Right lobe of liver (tissue), 6 donors: ENCODE measurements around the gene MEG3. TPM values are rescaled to one million over a fixed set of nuclear protein-coding genes. Genes with fewer than 3 reads are reported as not detected.

Source experiments
- ATAC-seq, 4 donors: fragments of 200-7000 bp; cut with Tn5 transposase; one replicate each; pipeline ENCODE4 v1.9.1; 2020; ENCODE audit warnings: mild to moderate bottlenecking in 4 of 4, moderate library complexity in 4 of 4
- DNase-seq, 3 donors: peaks; one replicate each; pipeline ENCODE4 v3.0.0-alpha.2; 2020
- H3K27ac ChIP-seq, 3 donors: fragments of 200-600 bp; one replicate each; pipeline ENCODE4 v1.8.0; 2022
- H3K27me3 ChIP-seq, 2 donors: fragments of 200-600 bp; one replicate each; pipeline ENCODE4 v1.8.0; 2022
- H3K36me3 ChIP-seq, 4 donors: fragments of 200-600 bp; sonication (generic) in 1 of 4; one replicate each; pipeline versions ENCODE4 v1.5.1 to v1.8.0; 2017 to 2022; ENCODE audit warnings: control low read depth in 1 of 4
- H3K4me1 ChIP-seq, 4 donors: fragments of 200-600 bp; sonication (generic) in 1 of 4; one replicate each; pipeline versions ENCODE4 v1.5.1 to v1.8.0; 2017 to 2022; ENCODE audit warnings: control low read depth in 1 of 4
- H3K4me3 ChIP-seq, 3 donors: fragments of 200-600 bp; one replicate each; pipeline ENCODE4 v1.8.0; 2022
- H3K9me3 ChIP-seq, 4 donors: fragments of 200-600 bp; sonication (generic) in 1 of 4; one replicate each; pipeline versions ENCODE4 v1.5.1 to v1.8.0; 2017 to 2022; ENCODE audit warnings: control low read depth in 1 of 4
- POLR2A ChIP-seq: fragments of 450-650 bp; IDR thresholded peaks from one replicate; pipeline ENCODE4 v1.6.1; 2017; ENCODE audit warnings: antibody characterized with exemption, mild to moderate bottlenecking
- WGBS: methylation state at CpG from one replicate; pipeline ENCODE4 v1.1.6; 2018; ENCODE audit warnings: low coverage, low lambda C conversion rate; ENCODE audit not compliant: insufficient coverage; ENCODE audit errors: missing lambda C conversion rate; 5-methylcytosine and 5-hydroxymethylcytosine counted together
- intact Hi-C, 2 donors: fragments of 100-400 bp; cut with DNase I; formaldehyde crosslinking; loops; one replicate each; pipeline versions ENCODE4 v1.11.2 to v1.14.1; 2022
- total RNA-seq, 6 experiments: library from RNA; depleted of rRNA in 2 of 6; stranded (reverse); fragments of >200 nt in 2 of 6; fragmentation: NEBNext Ultra II Directional in 3 of 6; extraction: Animal tissue kit (Norgen Biotek cat#: 25700) in 3 of 6; gene quantifications; one replicate each; pipeline versions ENCODE4 v1.1.0 to v1.2.4, GENCODE V29; 2016 to 2023
- TF ChIP-seq, protein P1 (sequence below), 4 donors: fragments of 200-600 bp in 3 of 4; fragments of 450-650 bp in 1 of 4; IDR thresholded peaks; one replicate each; pipeline versions ENCODE4 v1.5.1 to v1.8.0; 2016 to 2022; ENCODE audit warnings: antibody characterized with exemption in 4 of 4, mild to moderate bottlenecking in 2 of 4
- donor health status: DM: no; HTN: yes; CAD: no.
- donor health status: DM: no; HTN: no; CAD: no.
- donor health status: DM: no; HTN: no; CAD: no.
- donor health status: DM: no; HTN: yes; CAD: no.
- donor health status: DM: no; HTN: yes; CAD: no.

Gene MEG3
- total RNA-seq, 6 experiments from 2014 or later: 5.7 to 43.7 (median 23.9) TPM

DNA sequence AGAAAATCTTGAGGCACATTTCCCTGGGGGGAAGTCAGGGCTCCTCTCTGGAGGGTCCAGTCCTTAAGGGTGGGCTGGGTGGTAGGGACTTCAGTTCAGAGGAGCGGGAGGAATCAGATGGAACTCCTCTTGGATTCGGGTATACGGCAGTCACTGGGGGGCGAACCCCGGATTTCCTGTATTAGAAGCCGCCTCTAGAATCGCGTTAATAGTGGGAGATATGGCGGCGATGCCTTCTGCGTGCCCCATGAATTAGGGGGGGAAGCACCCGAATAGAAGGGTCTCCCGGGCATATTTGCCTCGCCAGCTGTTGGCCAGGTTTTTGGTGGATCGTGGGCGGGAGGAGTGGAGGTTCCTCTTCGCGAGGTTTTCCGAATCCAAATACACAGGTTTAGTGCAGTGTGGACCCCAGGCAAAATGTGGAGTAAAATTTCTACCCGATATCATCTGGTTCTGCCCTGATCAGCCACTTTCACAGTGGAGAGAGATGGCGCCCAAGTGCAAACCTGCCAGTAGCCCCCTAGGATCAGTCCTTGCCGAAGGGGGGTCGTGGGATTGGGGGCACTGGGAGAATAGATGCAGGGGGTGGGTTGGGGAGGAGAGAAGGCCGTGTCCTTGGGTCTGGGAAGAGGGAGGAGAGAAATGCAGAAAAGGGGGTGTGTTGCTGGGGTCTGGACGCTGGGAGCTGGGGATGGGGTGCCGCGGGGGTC is 628 bp downstream of the MEG3 start:
- intact Hi-C loops: loop anchor here in 1 of 2 donors (10.0 kb wide), 1 partner anchor 112 kb away; no protein-coding TSS in a partner anchor
- Histone ChIP-seq H3K4me1 (peaks cover 0 to 10% (median 0%) of the 10 kb centered on the region in 4 donors), H3K9me3 (no peaks in the 10 kb centered on the region), H3K4me3 (peak overlapping the region; percentile 14 to 35 (median 26)), H3K36me3 (no peaks in the 10 kb centered on the region), H3K27ac (peak overlapping the region; percentile 21 to 48 (median 29)), H3K27me3 (no peaks in the 10 kb centered on the region)
- WGBS: 20% methylated on average over 22 of the region's 27 CpGs
- no peak for ATAC-seq
- DNase-seq: no peak
- TF ChIP-seq, protein P1, sequence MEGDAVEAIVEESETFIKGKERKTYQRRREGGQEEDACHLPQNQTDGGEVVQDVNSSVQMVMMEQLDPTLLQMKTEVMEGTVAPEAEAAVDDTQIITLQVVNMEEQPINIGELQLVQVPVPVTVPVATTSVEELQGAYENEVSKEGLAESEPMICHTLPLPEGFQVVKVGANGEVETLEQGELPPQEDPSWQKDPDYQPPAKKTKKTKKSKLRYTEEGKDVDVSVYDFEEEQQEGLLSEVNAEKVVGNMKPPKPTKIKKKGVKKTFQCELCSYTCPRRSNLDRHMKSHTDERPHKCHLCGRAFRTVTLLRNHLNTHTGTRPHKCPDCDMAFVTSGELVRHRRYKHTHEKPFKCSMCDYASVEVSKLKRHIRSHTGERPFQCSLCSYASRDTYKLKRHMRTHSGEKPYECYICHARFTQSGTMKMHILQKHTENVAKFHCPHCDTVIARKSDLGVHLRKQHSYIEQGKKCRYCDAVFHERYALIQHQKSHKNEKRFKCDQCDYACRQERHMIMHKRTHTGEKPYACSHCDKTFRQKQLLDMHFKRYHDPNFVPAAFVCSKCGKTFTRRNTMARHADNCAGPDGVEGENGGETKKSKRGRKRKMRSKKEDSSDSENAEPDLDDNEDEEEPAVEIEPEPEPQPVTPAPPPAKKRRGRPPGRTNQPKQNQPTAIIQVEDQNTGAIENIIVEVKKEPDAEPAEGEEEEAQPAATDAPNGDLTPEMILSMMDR (IDR thresholded peaks at IDR 0.05): no peak
- TF ChIP-seq POLR2A: no peak

DNA sequence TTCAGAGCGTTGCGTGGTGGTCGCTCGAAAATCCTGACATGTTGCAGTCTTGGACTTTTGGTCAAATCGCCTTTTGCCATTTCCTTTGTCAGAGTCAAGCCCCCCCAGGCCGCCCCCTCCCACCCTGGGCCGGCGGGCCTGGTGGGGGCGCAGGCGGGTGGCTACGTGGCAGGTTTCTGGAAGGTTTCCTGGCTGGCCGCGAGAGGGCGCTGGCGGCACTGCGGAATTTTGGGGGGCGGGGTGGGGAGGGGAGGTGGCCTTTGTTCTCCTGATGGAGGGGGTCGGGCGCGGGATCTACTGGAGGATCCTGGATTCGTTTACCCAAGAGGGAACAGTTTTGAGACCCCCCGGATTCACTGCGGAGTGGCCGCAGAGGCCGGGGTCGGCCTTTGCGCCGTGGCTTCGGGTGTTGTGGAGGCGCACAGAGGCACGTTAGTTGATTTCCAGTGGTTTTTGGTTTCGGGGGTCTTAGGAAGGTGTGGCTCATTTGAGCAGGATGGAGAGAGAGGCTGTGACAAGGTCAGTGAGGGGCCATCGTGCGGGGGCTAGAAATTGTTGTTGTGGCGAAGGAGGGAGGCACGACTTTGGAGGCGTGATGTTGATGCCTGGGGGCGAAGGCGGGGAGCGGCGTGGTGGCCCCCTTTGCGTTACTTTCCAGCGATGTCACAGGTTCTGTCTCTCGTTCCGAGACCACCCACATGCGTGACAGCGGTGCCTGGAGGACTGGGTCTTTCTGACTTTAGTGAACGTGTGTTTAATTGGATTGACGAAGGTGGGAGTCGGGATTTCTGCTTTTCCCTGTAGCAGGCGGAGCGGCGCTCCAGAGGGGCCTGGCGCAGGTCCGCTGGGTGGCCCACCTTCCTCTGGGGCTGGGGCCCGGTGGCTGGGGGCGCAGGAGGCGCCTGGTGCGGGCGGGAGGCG is 1.4 kb downstream of the MEG3 start:
- intact Hi-C loops: loop anchor here in 1 of 2 donors (10.0 kb wide), 1 partner anchor 113 kb away; no protein-coding TSS in a partner anchor
- Histone ChIP-seq H3K27me3 (no peaks in the 10 kb centered on the region), H3K9me3 (no peaks in the 10 kb centered on the region), H3K27ac (peak overlapping the region in 1 of 3 donors; percentile 21), H3K36me3 (no peaks in the 10 kb centered on the region), H3K4me1 (peaks cover 0 to 2% (median 0%) of the 10 kb centered on the region in 4 donors), H3K4me3 (peak overlapping the region in 2 of 3 donors; percentile 10 to 21)
- no peak for DNase-seq
- TF ChIP-seq, protein P1 (IDR thresholded peaks at IDR 0.05): peak in 3 of 4 donors; percentile 16 to 29 (median 17)
- no peak for TF ChIP-seq POLR2A
- ATAC-seq: peak in 1 of 4 donors; percentile 25
- WGBS: 52% methylated on average over 8 of the region's 61 CpGs

DNA sequence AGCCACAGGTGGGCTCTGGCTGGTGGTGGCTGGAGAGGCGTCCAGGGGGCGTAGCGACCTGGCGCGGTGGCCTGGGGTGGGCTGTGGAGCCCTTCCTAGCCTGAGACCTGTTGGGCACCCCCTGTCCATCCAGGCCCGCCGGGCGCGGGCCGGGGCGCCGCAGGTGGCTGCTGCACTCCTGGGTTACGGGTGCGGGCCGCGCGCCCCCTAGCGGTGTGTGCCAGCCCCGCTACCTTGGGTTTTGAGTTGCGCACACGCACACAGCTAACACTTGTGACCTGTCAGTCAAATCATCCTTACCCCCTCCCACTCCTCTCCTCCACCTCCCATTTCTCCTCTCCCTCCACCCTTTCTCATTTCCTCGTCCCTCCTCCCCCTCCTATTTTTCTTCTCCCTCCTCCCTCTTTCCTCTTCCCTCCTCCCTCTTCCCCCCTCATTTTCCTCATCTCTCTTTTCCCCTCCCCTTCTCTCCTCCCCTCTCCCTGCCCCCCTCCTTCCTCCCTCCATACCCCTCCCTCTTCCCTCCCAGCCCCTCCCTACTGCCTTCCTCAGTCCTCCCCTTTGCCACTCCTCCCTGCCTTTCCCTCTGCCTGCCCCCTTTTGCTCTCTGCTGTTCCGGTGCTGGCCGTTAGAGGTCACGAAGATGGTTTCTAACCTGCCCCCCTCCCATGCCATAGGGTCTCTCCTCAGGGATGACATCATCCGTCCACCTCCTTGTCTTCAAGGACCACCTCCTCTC is 2.3 kb downstream of the MEG3 start:
- WGBS: 64% methylated on average over 6 of the region's 26 CpGs
- no peaks in the 10 kb centered on the region for H3K9me3 ChIP-seq
- H3K4me1 ChIP-seq: no peaks in the 10 kb centered on the region
- intact Hi-C loops: loop anchor here in 1 of 2 donors (10.0 kb wide), 1 partner anchor 113 kb away; no protein-coding TSS in a partner anchor
- H3K36me3 ChIP-seq: no peaks in the 10 kb centered on the region
- H3K4me3 ChIP-seq: peak overlapping the region in 1 of 3 donors; percentile 21
- DNase-seq (no peak), ATAC-seq (peak; percentile 46 to 70 (median 52))
- TF ChIP-seq, protein P1 (IDR thresholded peaks at IDR 0.05): peak; percentile 37 to 59 (median 40)
- no peak for TF ChIP-seq POLR2A
- H3K27ac ChIP-seq: no peak overlapping the region
- no peaks in the 10 kb centered on the region for H3K27me3 ChIP-seq

DNA sequence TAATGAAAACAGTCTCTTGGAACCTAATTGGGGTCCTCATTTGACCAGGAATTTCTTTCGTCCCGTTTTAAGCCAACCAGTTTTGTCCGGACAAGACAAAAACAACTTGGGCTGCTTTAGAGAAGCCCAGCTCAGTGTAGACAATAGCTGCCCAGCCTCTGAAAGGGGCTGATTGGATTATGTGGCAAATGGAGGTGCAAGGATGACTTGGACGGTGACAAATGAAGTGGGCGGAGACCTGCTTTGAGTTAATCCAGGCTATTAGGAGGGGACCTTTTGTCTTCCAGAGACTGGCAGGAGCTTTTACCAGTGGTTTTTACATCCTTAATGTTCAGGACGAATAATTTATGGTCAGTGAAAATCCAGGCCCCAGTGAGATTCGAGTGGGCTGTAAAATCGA is 4.8 kb downstream of the MEG3 start:
- WGBS: 70% methylated on average over 4 of the region's 8 CpGs
- TF ChIP-seq, protein P1 (IDR thresholded peaks at IDR 0.05): no peak
- no peak for TF ChIP-seq POLR2A
- no peak for ATAC-seq
- no peak for DNase-seq
- no peaks in the 10 kb centered on the region for H3K27me3 ChIP-seq
- H3K36me3 ChIP-seq: no peaks in the 10 kb centered on the region
- H3K9me3 ChIP-seq: no peaks in the 10 kb centered on the region
- intact Hi-C loops: no loop called here
- no peak overlapping the region for H3K27ac ChIP-seq
- no peaks in the 10 kb centered on the region for H3K4me1 ChIP-seq
- H3K4me3 ChIP-seq: no peak overlapping the region
